ENCODE measurements around the gene MGAT4B.

Gene MGAT4B

GRCh38 chr5:179824745-179825112 lies 18.1 kb upstream of the MGAT4B start:
- H3K4me3 ChIP-seq (ENCODE audit: low read depth, low read length) = no peak overlapping the region
- no peaks in the 10 kb centered on the region for H3K9me3 ChIP-seq (ENCODE audit: control insufficient read depth, insufficient read depth, low read length)
- H3K36me3 ChIP-seq (ENCODE audit: control insufficient read depth, insufficient read depth, low read length) = peaks cover 64% of the 10 kb centered on the region
- H3K4me1 ChIP-seq (ENCODE audit: control insufficient read depth, insufficient read depth, low read length) = peaks cover 36% of the 10 kb centered on the region
- H3K27ac ChIP-seq (ENCODE audit: low read depth, low read length) = no peak overlapping the region
- H3K9ac ChIP-seq (ENCODE audit: low read depth, low read length) = no peak overlapping the region
- H3K27me3 ChIP-seq (ENCODE audit: control insufficient read depth, insufficient read depth, low read length) = no peaks in the 10 kb centered on the region

- Histone ChIP-seq H3K4me1 (ENCODE audit: control insufficient read depth, insufficient read depth, low read length) (peaks cover 35% of the 10 kb centered on the region), H3K36me3 (ENCODE audit: control insufficient read depth, insufficient read depth, low read length) (peaks cover 58% of the 10 kb centered on the region), H3K4me3 (ENCODE audit: low read depth, low read length) (no peak overlapping the region), H3K27ac (ENCODE audit: low read depth, low read length) (no peak overlapping the region), H3K9ac (ENCODE audit: low read depth, low read length) (no peak overlapping the region), H3K27me3 (ENCODE audit: control insufficient read depth, insufficient read depth, low read length) (no peaks in the 10 kb centered on the region), H3K9me3 (ENCODE audit: control insufficient read depth, insufficient read depth, low read length) (no peaks in the 10 kb centered on the region)
These were observed 17.5 kb upstream of the MGAT4B start for GRCh38 chr5:179823937-179824744.

- no peak overlapping the region for H3K27ac ChIP-seq (ENCODE audit: low read depth, low read length)
- peaks cover 35% of the 10 kb centered on the region for H3K4me1 ChIP-seq (ENCODE audit: control insufficient read depth, insufficient read depth, low read length)
- H3K27me3 ChIP-seq (ENCODE audit: control insufficient read depth, insufficient read depth, low read length) = no peaks in the 10 kb centered on the region; the same call in 1 of the 2 replicates
- H3K4me3 ChIP-seq (ENCODE audit: low read depth, low read length) = peak overlapping the region; percentile 91
- no peaks in the 10 kb centered on the region for H3K9me3 ChIP-seq (ENCODE audit: control insufficient read depth, insufficient read depth, low read length)
- no peak overlapping the region for H3K9ac ChIP-seq (ENCODE audit: low read depth, low read length)
- H3K36me3 ChIP-seq (ENCODE audit: control insufficient read depth, insufficient read depth, low read length) = peaks cover 44% of the 10 kb centered on the region
These were observed 15.9 kb upstream of the MGAT4B start for GRCh38 chr5:179822444-179822990.

GRCh38 chr5:179822059-179822432 lies 15.4 kb upstream of the MGAT4B start:
- Histone ChIP-seq H3K9me3 (ENCODE audit: control insufficient read depth, insufficient read depth, low read length) (no peaks in the 10 kb centered on the region), H3K4me3 (ENCODE audit: low read depth, low read length) (peak overlapping the region; percentile 91), H3K4me1 (ENCODE audit: control insufficient read depth, insufficient read depth, low read length) (peaks cover 35% of the 10 kb centered on the region), H3K27ac (ENCODE audit: low read depth, low read length) (no peak overlapping the region), H3K9ac (ENCODE audit: low read depth, low read length) (no peak overlapping the region), H3K27me3 (ENCODE audit: control insufficient read depth, insufficient read depth, low read length) (no peaks in the 10 kb centered on the region; the same call in 1 of the 2 replicates), H3K36me3 (ENCODE audit: control insufficient read depth, insufficient read depth, low read length) (peaks cover 43% of the 10 kb centered on the region)

GRCh38 chr5:179821298-179822058 lies 14.8 kb upstream of the MGAT4B start:
- H3K4me3 ChIP-seq (ENCODE audit: low read depth, low read length) = peak overlapping the region; percentile 91
- H3K9ac ChIP-seq (ENCODE audit: low read depth, low read length) = peak overlapping the region; percentile 79
- H3K4me1 ChIP-seq (ENCODE audit: control insufficient read depth, insufficient read depth, low read length) = peaks cover 35% of the 10 kb centered on the region
- peak overlapping the region; percentile 94 for H3K27ac ChIP-seq (ENCODE audit: low read depth, low read length)
- H3K27me3 ChIP-seq (ENCODE audit: control insufficient read depth, insufficient read depth, low read length) = no peaks in the 10 kb centered on the region; the same call in 1 of the 2 replicates
- peaks cover 39% of the 10 kb centered on the region for H3K36me3 ChIP-seq (ENCODE audit: control insufficient read depth, insufficient read depth, low read length)
- H3K9me3 ChIP-seq (ENCODE audit: control insufficient read depth, insufficient read depth, low read length) = no peaks in the 10 kb centered on the region

GRCh38 chr5:179820483-179821297 lies 14.0 kb upstream of the MGAT4B start, which contains the start of gene SQSTM1:
TSS of gene SQSTM1 (plus strand) at chr5:179820905. CDS start at chr5:179820937, 32 bp downstream.
- Histone ChIP-seq H3K9ac (ENCODE audit: low read depth, low read length) (peak within 1 kb of the TSS; percentile 79), H3K4me3 (ENCODE audit: low read depth, low read length) (peak within 1 kb of the TSS; percentile 91), H3K9me3 (ENCODE audit: control insufficient read depth, insufficient read depth, low read length) (no peaks in the 10 kb centered on the region), H3K4me1 (ENCODE audit: control insufficient read depth, insufficient read depth, low read length) (peaks cover 35% of the 10 kb centered on the region), H3K27ac (ENCODE audit: low read depth, low read length) (peak within 1 kb of the TSS; percentile 94), H3K27me3 (ENCODE audit: control insufficient read depth, insufficient read depth, low read length) (peaks cover 2% of the 10 kb centered on the region; the same call in 1 of the 2 replicates), H3K36me3 (ENCODE audit: control insufficient read depth, insufficient read depth, low read length) (peaks cover 32% of the 10 kb centered on the region)

- H3K27me3 ChIP-seq (ENCODE audit: control insufficient read depth, insufficient read depth, low read length) = peaks cover 2% of the 10 kb centered on the region; the same call in 1 of the 2 replicates
- H3K36me3 ChIP-seq (ENCODE audit: control insufficient read depth, insufficient read depth, low read length) = peaks cover 26% of the 10 kb centered on the region
- H3K4me1 ChIP-seq (ENCODE audit: control insufficient read depth, insufficient read depth, low read length) = peaks cover 35% of the 10 kb centered on the region
- H3K9me3 ChIP-seq (ENCODE audit: control insufficient read depth, insufficient read depth, low read length) = no peaks in the 10 kb centered on the region
- H3K4me3 ChIP-seq (ENCODE audit: low read depth, low read length) = no peak overlapping the region
- H3K9ac ChIP-seq (ENCODE audit: low read depth, low read length) = peak overlapping the region; percentile 62; the same call in 1 of the 2 replicates
- H3K27ac ChIP-seq (ENCODE audit: low read depth, low read length) = peak overlapping the region; percentile 94
These were observed 13.4 kb upstream of the MGAT4B start for GRCh38 chr5:179820127-179820482.

GRCh38 chr5:179819296-179820126 lies 12.8 kb upstream of the MGAT4B start:
- peak overlapping the region; percentile 18; the same call in 1 of the 2 replicates for H3K4me3 ChIP-seq (ENCODE audit: low read depth, low read length)
- H3K9ac ChIP-seq (ENCODE audit: low read depth, low read length) = peak overlapping the region; percentile 62

GRCh38 chr5:179818746-179819295 lies 12.2 kb upstream of the MGAT4B start:
- H3K27ac ChIP-seq (ENCODE audit: low read depth, low read length) = peak overlapping the region; percentile 94

More at GRCh38 chr5:179819296-179820126, 12.8 kb upstream of the MGAT4B start:
- peak overlapping the region; percentile 94 for H3K27ac ChIP-seq (ENCODE audit: low read depth, low read length)
- no peaks in the 10 kb centered on the region for H3K9me3 ChIP-seq (ENCODE audit: control insufficient read depth, insufficient read depth, low read length)
- H3K4me1 ChIP-seq (ENCODE audit: control insufficient read depth, insufficient read depth, low read length) = peaks cover 35% of the 10 kb centered on the region
- peaks cover 20% of the 10 kb centered on the region for H3K36me3 ChIP-seq (ENCODE audit: control insufficient read depth, insufficient read depth, low read length)
- peaks cover 2% of the 10 kb centered on the region; the same call in 1 of the 2 replicates for H3K27me3 ChIP-seq (ENCODE audit: control insufficient read depth, insufficient read depth, low read length)

More at GRCh38 chr5:179818746-179819295, 12.2 kb upstream of the MGAT4B start:
- no peaks in the 10 kb centered on the region for H3K9me3 ChIP-seq (ENCODE audit: control insufficient read depth, insufficient read depth, low read length)
- H3K4me3 ChIP-seq (ENCODE audit: low read depth, low read length) = peak overlapping the region; percentile 18
- H3K27me3 ChIP-seq (ENCODE audit: control insufficient read depth, insufficient read depth, low read length) = peaks cover 2% of the 10 kb centered on the region; the same call in 1 of the 2 replicates
- H3K4me1 ChIP-seq (ENCODE audit: control insufficient read depth, insufficient read depth, low read length) = peaks cover 36% of the 10 kb centered on the region
- peak overlapping the region; percentile 62; the same call in 1 of the 2 replicates for H3K9ac ChIP-seq (ENCODE audit: low read depth, low read length)
- H3K36me3 ChIP-seq (ENCODE audit: control insufficient read depth, insufficient read depth, low read length) = peaks cover 13% of the 10 kb centered on the region
